ENCODE measurements around the gene TMEM192.
"Not testable (repeated sequence)": the region's sequence is repeated elsewhere in the genome, so short reads cannot be mapped to it uniquely, and the experiment has no call there.

TMEM192 gene
- 16.9 reads per million, percentile 43 among the genes with 10 or more reads in this experiment for total RNA-seq

DNA sequence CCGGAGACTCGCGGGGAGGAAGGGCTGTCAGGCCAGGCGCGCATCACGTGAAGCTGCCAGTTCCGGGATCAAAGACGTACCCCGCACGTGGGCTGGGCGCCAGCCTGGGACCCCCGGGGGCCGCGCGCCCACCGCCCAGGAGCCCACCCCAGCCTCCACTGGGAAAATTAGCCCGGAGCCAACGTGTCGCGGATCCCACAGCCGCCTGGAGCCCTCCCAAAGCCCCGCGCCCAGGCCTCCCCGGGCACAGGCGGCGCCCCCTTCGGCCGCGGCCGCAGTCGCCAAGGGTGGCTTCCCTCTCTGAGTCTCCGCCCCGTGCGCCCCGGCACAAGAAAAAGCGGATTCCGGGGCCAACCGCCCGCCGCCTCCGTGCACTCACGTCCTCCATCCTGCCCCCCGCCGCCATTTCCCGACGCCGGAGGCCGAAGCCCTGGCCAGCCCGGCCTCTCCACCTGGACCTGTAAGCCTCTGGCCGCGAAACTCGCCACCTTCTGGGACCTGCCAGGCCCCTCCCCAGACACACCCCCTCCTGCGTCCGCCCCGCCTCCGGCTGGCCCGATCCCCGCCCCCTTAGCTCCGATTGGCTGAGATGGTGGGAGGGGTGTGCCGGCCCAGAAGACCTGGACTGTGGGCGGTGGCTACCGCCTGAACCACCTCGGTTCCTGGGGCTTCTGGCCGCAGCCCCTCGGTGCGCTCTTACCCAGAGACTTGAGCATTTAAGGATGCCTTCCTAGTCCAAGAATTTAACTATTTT is at the start of gene TMEM192:
Gene TMEM192 (minus strand): TSS at position 493 of the 754 bp plus-strand sequence. CDS start 87 bp downstream, at position 406.
- peak; percentile 87 for DNase-seq

DNA sequence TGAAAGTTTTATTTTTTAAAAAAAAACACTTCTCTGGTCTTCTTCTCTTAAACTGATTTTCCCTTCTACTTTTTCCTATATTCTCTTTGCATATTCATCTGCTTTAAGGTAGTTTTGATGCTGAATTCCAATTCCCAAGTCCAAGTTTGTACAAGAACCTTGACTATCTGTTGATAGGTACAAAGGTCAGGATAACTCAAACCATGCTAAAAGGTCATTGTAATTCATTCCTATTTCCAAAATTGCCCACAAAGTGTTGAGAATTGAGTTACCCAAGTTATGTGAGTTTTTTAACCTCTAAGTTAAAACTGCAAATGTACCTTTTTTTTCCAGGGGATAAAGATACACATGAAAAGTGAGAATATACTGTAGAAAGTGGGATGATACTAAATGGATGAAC is 46.1 kb upstream of the TMEM192 start:
- no peak for DNase-seq

DNA sequence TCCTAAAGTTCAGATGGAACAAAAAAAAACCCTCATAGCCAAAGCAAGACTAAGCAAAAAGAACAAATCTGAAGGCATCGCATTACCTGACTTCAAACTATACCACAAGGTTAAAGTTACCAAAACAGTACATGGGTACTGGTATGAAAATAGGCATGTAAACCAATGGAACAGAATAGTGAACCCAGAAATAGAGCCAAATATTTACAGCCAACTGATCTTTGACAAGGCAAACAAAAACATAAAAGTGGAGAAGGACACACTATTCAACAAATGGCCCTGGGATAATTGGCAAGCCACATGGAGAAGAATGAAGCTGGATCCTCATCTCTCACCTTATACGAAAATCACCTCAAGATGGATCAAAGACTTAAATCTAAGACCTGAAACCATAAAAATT is 44.2 kb upstream of the TMEM192 start:
- DNase-seq, result no peak

DNA sequence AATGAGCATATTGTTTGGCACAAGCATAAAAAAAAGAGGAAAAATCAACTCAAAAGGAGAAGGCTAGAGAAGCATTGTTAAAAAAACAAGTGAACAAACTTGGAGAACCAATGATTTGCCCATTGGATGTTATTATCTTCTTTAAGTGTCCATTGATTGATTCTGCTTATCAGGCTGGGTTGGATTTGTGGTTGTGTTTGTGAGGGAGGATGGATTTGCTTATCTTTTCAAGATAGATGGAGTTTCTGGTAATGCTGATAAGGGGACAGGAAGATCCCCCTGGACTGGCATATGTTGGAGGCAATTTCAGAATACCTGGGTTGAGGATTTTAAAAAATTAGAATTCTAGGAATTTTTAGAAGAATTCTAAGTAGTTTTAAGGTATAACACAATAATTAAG is 41.8 kb upstream of the TMEM192 start:
- DNase-seq, result no peak

DNA sequence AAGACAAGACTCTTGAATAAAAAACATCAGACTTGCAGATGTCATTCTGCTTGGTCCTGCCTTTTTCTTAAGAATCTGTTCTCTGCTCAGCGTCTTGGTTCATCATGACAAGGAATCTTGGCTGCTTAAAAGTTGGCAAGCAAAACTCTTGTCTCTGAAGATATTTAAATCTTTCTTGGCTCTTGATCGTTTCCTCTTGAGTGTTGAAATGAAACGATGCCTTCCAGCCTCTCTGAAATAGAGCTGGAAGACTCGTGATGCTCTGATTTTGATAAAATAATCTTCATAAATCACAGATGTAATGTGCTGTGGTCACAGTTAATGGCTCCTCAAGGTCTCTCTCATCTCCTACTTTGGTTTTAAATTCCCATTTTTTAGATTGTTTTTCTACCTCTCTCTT is 39.9 kb upstream of the TMEM192 start:
- DNase-seq, result no peak

DNA sequence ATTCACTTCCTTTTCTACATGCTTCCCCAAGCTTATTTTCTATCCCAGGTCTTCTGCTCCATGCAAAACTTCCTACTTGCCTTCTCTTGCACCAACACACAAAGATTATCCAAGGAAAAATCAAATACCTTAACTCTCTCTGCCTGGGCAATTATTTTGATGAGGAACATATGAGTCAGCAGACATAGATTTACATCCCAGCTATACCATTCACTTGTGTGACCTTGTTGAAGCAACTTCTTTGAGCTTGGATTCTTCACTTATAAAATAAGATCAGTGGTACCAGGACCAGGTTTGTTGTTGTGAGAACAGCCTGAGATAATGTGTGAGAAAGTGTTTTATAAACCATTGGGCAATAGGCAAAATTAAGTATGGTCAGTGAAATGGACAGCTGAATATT is 39.1 kb upstream of the TMEM192 start:
- no peak for DNase-seq

DNA sequence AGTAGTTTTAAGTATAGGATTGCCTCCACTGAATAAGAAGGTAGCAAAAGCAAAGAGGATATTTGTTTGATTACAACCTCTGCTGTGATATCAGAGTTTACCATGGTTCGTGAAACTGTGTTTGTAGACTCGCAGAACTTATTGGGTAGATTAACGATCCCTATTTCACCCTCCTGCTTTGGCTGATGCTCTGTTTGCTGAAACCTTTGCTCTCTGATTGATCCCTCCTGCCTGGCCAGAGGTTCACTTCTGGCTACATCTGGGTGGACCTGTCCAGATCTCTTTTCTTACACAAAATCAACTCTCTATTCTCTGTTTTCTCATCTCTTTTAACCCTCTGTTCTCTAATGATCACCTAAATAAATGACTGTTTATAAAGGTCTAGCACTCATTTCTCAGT is 37.9 kb upstream of the TMEM192 start:
- no peak for DNase-seq

DNA sequence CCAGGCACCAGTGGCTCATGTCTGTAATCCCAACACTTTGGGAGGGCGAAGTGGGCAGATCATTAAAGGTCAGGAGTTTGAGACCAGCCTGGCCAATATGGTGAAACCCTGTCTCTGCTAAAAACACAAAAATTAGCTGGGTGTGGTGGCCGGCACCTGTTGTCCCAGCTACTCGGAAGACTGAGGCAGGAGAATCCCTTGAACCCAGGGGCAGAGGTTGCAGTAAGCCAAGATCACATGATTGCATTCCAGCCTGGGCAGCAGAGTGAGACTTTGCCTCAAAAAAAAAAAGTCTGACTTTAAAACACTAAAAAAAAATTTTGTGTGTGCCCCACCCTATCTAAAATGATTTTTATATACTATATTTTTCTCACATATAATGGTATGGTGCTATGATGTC is 26.2 kb upstream of the TMEM192 start:
- DNase-seq, result no peak

DNA sequence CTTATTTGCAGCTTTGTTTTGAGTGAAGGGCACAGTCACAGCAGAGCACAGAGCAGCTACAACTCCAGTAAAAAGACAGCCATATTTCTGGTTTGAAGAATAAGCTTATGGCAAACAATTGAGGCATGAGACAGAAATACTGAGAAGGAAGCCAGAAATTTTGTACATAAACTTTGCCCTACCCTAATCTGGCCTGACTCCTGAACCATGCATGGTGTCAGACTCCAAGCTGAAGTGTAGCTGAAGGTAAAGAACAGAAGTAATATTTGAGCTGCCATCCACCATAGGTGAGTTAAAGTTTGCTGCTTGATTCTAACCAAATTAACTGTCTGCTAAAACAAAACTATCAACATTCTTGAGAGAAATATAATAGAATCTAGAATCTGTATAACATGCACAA is 24.5 kb upstream of the TMEM192 start:
- DNase-seq, result no peak

DNA sequence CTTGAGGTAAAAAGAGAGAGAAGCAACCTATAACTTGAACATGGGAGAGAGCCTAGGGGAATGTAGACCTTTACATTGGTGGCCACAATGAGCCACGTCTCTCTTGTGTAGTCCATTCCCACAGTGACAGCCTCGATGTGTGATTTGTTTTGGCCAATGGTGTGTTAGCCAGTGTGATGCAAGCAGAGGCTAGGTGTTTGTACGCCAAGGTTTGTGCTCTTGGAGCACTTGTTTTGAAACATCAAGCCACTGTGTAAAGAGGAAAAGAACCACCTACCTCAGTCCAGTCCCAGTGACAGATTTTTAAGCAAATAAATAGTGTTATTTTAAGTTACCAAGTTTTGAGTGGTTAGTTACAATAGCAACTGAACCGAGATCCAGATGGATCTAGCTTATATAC is 23.9 kb upstream of the TMEM192 start:
- no peak for DNase-seq

DNA sequence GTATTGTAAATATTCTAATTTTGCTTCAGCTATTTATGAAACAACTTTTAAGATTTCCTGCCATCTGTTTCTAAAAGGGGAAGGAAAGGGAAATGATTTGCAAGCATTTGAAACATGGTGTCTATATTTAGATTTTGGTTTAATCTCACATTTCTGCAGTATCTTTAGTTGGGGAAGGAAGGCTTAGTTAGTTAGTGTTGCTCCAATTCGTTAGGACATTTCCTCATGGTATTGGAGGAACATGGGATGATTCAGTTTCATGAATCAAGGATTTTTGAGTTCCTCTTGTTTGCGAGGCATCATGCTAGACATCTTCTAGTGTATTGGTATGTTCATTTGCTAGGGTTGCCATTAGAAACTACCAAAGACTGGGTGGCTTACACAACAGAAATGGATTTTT is 20.5 kb upstream of the TMEM192 start:
- DNase-seq, result no peak

DNA sequence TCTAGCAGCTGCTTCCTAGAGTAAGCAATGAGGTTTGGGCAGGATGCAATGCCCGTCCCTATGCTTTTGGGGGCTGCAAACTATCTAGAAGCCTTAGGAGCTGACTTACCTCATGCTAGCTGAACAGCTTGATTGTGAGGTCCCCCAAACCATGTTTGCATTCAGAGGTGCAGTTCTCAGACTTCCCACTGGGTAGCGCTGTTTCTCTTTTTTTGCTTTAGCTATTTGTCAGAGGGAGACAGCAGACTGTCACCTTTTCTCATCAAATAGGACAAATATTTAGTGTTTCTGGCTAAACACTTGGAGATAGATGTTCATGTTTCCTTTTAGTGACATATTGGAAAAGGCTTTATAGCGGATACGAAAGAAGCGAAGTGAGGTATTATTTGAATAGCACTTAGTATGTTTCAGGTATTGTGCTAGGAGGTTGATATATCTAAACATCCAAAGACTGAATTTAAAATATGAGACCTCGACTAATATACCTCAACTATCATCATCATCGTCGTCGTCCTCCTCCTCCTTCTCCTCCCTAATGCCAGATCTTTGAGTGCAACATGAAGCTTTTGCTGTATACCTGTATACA is 18.7 kb upstream of the TMEM192 start:
- DNase-seq, result peak; percentile 64

DNA sequence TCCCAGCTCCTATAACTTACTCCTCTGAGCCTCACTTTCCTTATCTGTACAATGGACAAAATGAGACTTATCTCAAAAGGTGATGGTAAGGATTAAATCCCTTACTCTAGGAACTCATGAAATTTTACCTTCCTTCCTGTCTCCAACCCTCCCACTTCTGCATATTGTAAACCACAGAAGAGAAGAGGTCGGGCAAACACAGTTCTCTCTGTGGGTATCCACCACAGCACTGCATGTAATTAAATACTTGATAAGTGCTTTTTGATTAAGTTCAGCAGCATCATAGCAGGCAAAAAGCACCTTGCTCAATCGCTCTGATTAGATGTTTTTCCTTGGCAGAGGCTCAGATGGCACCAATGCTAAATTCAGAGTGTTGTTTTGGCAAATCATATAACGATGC is 17.3 kb upstream of the TMEM192 start:
- no peak for DNase-seq

DNA sequence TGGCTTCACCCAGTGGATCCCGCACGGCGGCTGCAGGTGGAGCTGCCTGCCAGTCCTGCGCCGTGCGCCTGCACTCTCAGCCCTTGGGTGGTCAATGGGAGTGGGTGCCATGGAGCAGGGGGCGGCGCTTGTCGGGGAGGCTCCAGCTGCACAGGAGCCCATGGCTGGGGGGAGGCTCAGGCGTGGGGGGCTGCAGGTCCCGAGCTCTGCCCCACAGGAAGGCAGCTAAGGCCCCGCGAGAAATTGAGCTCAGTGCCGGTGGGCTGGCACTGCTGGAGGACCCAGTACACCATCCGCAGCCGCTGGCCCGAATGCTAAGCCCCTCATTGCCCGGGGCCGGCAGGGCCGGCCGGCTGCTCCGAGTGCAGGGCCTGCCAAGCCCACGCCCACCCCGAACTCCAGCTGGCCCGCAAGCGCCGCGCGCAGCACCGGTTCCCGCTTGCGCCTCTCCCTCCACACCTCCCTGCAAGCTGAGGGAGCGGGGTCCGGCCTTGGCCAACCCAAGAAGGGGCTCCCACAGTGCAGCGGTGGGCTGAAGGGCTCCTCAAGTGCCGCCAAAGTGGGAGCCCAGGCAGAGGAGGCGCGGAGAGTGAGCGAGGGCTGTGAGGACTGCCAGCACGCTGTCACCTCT is 13.3 kb upstream of the TMEM192 start:
- DNase-seq, result not testable (repeated sequence)

DNA sequence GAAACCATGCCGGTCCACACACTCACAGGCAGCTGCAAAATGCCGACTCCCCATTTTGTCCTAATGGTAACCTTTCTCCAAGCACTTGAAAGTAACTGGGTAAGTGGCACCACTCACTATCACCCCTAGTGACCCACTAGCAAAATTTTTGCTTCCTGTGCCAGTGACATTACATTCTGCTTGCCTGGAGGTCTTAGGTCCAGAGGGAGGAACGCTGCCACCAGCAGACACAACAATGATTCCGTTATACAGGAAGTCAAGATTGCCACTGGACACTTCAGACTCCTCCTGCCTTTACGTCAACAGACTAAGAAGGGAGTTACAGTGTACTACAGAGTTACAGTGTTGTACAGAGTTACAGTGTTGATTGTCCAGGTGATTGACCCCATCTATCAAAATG is 11.8 kb upstream of the TMEM192 start:
- DNase-seq, result no peak

DNA sequence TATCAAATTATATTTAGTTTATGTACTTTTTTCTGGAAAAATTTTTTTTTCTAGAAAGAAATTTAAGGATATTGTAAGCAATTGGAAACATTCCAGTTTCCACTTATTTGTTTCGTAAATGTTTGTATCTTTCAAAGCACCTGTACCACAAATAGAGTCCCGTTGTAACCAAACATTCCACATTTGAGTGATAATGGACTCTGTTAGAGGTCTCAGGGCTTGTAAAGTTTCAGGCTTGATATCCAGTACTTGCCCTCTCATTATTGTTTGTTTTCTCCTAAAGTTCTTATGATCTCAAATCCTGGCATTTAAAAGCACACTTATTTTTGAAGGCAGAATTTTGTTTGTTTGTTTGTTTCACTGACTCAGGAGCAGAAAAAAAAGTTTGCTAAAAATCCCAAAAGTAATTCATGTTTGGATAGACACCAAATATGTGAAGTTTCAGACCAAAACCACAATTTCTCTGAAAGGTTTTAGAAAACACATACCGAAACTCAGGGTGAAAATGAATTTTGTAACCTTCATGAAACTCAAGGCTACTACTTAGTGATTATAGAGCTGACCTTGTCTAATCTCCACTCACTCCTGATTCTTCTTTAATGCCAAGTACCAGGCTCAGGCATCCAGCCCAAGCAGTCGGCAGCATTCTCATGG is 5.7 kb upstream of the TMEM192 start:
- DNase-seq, result no peak

DNA sequence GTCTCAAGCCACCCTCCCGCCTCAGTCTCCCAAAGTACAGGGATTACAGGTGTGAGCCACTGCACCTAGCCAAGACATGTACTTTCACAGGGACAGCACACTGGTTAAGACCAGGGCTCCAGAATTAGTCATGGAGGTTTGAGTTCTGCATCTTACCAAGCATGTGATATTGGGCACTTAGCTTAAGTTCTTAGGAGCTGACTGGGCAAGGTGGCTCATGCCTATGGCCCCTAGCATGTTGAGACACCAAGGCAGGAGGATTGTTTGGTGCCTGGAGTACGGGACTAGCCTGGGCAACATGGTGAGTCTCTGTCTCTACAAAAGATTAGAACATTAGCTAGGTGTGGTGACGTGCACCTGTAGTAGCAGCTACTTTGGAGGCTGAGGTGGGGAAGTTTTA is 2.6 kb upstream of the TMEM192 start:
- DNase-seq, result no peak

DNA sequence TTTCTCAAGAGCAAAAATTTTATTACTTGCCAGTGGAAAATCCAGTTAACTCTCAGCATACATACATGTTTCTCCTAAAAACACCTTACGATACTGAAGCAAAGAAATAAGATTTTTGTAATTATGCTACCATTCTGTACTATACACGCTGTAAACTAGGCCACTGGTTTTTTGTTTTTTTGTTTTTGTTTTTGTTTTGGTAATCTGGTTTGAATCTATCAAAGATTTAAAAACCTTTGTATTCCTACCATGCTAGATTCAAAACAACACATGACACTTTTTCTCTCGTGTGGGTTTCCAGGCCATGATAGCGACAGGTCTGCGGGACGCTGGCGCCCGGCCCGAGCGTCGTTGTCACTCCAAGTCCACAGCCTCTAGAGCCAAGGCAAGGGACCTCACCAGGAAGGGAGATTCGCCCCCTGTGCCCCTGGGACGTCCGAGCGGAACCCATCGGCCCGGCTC is 723 bp downstream of the TMEM192 start:
- DNase-seq, result no peak

DNA sequence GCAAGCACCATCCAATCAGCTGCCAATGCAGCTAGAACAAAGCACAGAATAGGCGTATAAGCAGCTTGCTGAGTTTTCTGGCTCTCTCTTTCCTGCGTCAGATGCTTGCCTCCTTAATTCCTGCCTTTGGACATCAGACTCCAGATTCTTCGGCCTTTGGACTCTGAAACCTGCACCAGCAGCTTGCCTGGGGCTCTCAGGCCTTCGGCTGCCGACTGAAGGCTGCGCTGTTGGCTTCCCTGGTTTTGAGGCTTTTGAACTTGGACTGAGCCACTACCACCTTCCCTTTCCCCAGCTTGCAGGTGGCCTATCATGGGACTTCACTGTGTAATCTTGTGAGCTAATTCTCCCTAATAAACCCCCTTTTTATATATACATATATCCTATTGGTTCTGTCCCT is 6.1 kb downstream of the TMEM192 start:
- DNase-seq, result no peak

DNA sequence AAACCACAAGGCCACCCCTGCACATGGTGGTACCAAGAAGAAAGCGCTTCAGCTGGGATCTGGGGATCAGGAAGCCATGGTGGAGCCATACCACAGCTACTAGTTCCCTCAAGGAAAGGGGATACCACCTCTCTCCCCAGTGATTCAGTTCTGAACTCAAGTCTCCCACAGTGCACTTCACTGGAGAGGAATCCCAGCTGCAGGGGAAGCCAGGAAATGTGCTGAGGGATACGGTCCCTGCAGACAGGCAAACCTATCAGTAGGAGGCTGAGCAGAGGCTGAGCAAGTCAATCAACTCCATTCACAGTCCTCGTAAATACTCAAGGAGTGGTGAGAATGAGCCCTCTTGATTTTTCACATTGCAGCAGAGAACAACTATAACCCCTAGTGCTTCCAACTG is 11.0 kb downstream of the TMEM192 start:
- DNase-seq, result no peak

DNA sequence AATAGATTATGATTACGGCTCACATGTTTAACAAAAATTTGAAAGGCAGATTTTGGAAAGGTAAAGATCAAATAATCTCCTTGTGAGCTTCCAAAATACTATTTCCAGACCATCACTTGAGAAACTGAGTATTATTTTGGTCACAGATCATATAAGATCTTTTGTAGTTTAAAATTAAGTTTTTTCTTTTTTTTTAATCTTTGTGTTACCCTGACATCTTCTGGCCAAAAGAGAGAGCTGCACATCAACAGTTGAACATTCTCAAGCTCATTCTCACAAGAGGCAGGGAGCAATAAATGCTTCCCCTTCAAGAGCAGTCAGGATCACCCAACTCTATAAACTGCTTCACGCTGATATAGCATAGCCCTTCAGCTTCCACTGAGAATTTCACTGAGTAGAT is 15.9 kb downstream of the TMEM192 start:
- DNase-seq, result no peak

DNA sequence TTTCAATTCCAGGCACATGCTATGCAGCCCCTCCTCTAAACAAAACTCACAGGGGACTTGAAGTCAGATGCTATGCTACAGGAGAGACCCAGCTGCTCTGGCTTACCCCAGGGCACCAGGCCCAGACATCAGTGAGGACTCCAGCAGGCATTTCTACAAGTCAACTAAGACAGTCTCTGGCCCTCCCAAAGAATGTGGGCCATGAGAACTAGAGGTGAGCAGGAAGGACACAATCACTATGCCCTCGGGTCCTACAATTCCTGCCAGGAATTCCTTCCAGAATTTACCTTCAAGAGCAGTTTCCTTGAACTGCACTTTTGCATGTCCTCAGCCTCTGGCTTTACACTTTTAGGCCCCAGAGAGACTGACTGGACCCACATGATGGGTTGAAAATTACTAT is 17.4 kb downstream of the TMEM192 start:
- DNase-seq, result no peak

DNA sequence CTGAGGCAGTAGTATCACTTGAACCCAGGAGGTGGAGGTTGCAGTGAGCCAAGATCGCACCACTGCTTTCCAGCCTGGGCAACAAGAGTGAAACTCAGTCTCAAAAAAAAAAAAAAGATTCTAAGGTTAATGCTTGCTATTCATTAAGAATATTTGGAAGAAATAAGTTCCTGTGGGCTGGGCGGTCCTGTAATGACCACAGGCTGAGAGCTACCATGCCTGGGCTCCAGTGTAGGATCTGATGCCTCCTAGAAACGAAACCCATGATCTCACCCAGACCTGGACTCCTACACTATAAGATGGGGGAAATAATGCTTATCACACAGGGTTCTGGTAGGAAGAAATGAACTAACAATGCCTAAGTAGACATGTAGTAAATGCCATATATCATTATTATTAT is 17.8 kb downstream of the TMEM192 start:
- DNase-seq, result no peak

DNA sequence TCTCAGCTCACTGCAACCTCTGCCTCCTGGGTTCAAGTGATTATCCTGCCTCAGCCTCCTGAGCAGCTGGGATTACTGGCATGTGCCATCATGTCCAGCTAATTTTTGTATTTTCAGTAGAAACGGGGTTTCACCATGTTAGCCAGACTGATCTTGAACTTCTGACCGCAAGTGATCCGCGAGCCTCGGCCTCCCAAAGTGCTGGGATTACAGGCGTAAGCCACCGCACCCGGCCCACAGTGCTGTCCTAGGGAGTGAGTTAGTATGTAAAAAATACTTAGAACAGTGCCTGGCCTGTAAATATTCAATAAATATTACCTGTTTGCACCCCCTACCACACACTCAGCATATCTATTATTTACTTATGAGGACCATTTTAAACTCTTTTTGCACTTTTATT is 20.5 kb downstream of the TMEM192 start:
- not testable (repeated sequence) for DNase-seq
